ENCODE measurements around the gene NT5E. TPM values are rescaled to one million over a fixed set of nuclear protein-coding genes. Genes with fewer than 3 reads are reported as not detected.

The NT5E gene
- total RNA-seq, 2 experiments from 2014 or later, result 5.2 to 6.7 TPM

GRCh38 chr6:85416766-85417165, 33.1 kb upstream of the NT5E start:
- no peak overlapping the region for H3K4me3 Mint-ChIP-seq
- peaks cover 35% of the 10 kb centered on the region for H3K4me1 Mint-ChIP-seq (ENCODE audit: low read depth)
- ChIA-PET CTCF (interaction anchor here (1.2 kb wide), 1 partner anchor 11 kb away, joined by 4 read pairs; no protein-coding TSS in a partner anchor), POLR2A (no interaction called here)
- DNase-seq (no peak), ATAC-seq (no peak)
- intact Hi-C loops (cut with micrococcal nuclease), result no loop called here
- no peak for TF ChIP-seq CTCF (IDR thresholded peaks at IDR 0.05)
- no peak overlapping the region for H3K27ac Mint-ChIP-seq
- H3K27me3 Mint-ChIP-seq, result no peaks in the 10 kb centered on the region
- H3K36me3 Mint-ChIP-seq (ENCODE audit: low read depth), result no peaks in the 10 kb centered on the region
- no peaks in the 10 kb centered on the region for H3K9me3 Mint-ChIP-seq

DNA sequence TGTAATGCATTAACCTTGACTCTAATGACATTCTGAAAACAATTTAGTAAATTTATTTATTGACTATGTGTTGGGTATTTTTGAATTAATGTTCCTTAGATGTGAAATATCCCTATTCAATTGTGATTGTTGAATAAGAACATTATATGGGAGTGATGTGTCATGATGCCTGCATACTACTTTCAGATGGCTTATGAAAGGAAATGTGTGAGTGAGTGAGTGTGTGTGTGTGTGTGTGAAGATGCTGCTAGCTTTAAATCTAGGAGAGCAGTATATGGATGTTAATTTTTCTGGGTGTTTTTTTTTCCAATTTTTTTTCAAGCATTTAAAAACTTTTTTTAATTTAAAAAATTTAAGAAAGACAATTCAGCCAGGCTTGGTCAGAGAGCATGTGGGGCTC, 32.5 kb upstream of the NT5E start:
- Mint-ChIP-seq H3K4me3 (no peak overlapping the region), H3K36me3 (ENCODE audit: low read depth) (no peaks in the 10 kb centered on the region), H3K27me3 (no peaks in the 10 kb centered on the region), H3K27ac (no peak overlapping the region), H3K9me3 (no peaks in the 10 kb centered on the region), H3K4me1 (ENCODE audit: low read depth) (peaks cover 38% of the 10 kb centered on the region)
- intact Hi-C loops (cut with micrococcal nuclease), result no loop called here
- ATAC-seq (no peak), DNase-seq (no peak)
- ChIA-PET POLR2A (no interaction called here), CTCF (interaction anchor here (1.2 to 1.4 kb wide), 2 partner anchors 10 to 15 kb away, joined by 3 to 4 read pairs; no protein-coding TSS in a partner anchor)
- no peak for TF ChIP-seq CTCF (IDR thresholded peaks at IDR 0.05)

DNA sequence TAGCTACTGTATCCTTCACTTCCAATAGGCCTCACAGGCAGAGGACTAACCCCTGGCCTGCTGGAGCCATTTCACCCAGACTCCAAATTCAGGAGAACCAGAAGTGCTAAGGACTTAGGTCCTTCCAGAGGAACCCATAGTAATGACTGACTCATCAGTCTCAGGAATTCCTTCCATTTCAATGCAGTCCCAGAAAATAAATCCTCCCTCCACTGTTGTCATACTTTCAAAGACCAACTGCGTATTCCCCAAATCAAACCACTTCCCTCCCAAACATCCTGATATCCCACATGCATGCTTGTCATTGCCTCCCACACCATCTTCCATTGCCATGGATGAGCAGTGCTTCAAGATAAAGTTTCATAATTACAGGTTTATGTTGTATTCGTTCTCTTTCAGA, 31.8 kb upstream of the NT5E start:
- ChIA-PET POLR2A (no interaction called here), CTCF (interaction anchor here (1.4 kb wide), 1 partner anchor 16 kb away, joined by 3 read pairs; no protein-coding TSS in a partner anchor)
- DNase-seq, result no peak
- no peaks in the 10 kb centered on the region for H3K9me3 Mint-ChIP-seq
- no peak overlapping the region for H3K4me3 Mint-ChIP-seq
- intact Hi-C loops (cut with micrococcal nuclease), result no loop called here
- ATAC-seq, result no peak
- H3K36me3 Mint-ChIP-seq (ENCODE audit: low read depth), result no peaks in the 10 kb centered on the region
- H3K4me1 Mint-ChIP-seq (ENCODE audit: low read depth), result peaks cover 38% of the 10 kb centered on the region
- no peaks in the 10 kb centered on the region for H3K27me3 Mint-ChIP-seq
- no peak overlapping the region for H3K27ac Mint-ChIP-seq
- no peak for TF ChIP-seq CTCF (IDR thresholded peaks at IDR 0.05)

GRCh38 chr6:85419046-85419759, 30.7 kb upstream of the NT5E start:
- CTCF ChIA-PET, result no interaction called here
- ATAC-seq, result no peak
- Mint-ChIP-seq H3K9me3 (no peaks in the 10 kb centered on the region), H3K27me3 (no peaks in the 10 kb centered on the region), H3K36me3 (ENCODE audit: low read depth) (no peaks in the 10 kb centered on the region), H3K4me3 (no peak overlapping the region), H3K27ac (no peak overlapping the region), H3K4me1 (ENCODE audit: low read depth) (peaks cover 38% of the 10 kb centered on the region)
- no peak for DNase-seq
- TF ChIP-seq CTCF (IDR thresholded peaks at IDR 0.05), result no peak
- intact Hi-C loops (cut with micrococcal nuclease), result no loop called here
- POLR2A ChIA-PET, result interaction anchor here (0.6 kb wide), 1 partner anchor 10 kb away, joined by 3 read pairs; no protein-coding TSS in a partner anchor

DNA sequence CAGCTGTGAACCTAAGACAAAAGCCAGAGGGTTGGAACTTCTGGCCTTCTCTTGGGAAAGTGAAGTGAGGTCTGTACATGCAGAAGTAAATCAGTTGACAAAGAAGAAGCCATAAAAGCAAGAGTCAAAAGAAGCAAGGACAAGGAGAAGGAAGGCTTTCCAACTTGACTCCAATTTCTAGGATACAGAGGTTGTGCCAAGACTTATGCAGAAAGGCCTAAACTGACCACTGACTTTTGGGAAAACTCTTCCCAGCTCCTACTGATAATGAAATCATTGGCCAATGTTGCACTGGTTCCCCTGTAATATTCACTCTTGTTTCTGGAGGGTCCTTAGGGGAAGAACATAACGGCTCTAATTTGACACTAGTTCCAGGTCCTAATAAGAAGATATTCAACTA, 29.3 kb upstream of the NT5E start:
- intact Hi-C loops (cut with micrococcal nuclease), result no loop called here
- DNase-seq (no peak), ATAC-seq (no peak)
- H3K4me3 Mint-ChIP-seq, result no peak overlapping the region
- H3K27me3 Mint-ChIP-seq, result no peaks in the 10 kb centered on the region
- H3K4me1 Mint-ChIP-seq (ENCODE audit: low read depth), result peaks cover 36% of the 10 kb centered on the region
- ChIA-PET POLR2A (interaction anchor here (1.8 kb wide), 1 partner anchor 12 kb away, joined by 7 read pairs; no protein-coding TSS in a partner anchor), CTCF (interaction anchor here (1.0 to 1.8 kb wide), 4 partner anchors 62 to 116 kb away, joined by 3 to 6 read pairs (median 4); no protein-coding TSS in a partner anchor)
- peaks cover 7% of the 10 kb centered on the region for H3K9me3 Mint-ChIP-seq
- H3K27ac Mint-ChIP-seq, result no peak overlapping the region
- peaks cover 2% of the 10 kb centered on the region for H3K36me3 Mint-ChIP-seq (ENCODE audit: low read depth)
- no peak for TF ChIP-seq CTCF (IDR thresholded peaks at IDR 0.05)

All from activated CD8-positive, alpha-beta T cell treated with anti-CD3 and anti-CD28 coated beads for 36 hours (primary cell).